Endothelial cell of umbilical vein (primary cell): ENCODE measurements around the gene KRTAP10-7. TPM values are rescaled to one million over a fixed set of nuclear protein-coding genes. Genes with fewer than 3 reads are reported as not detected.

Experiments used
- BruUV-seq: library from RNA; stranded (reverse); fragments of 400-500 nt; replicated peaks from 2 replicates; lab custom pipeline; 2021; lab: Mats Ljungman, UMichigan
- CTCF ChIA-PET: fragments of 300-600, 350-600 bp; sonication (Branson Sonifier 250); formaldehyde crosslinking; loops from one replicate; lab custom pipeline; 2021; ENCODE audit warnings: antibody characterized with exemption, inconsistent platforms; lab: Charles Lee
- POLR2A ChIA-PET: fragments of 300-600, 350-600 bp; sonication (Branson Sonifier 250); formaldehyde crosslinking; loops from one replicate; lab custom pipeline; 2021; ENCODE audit warnings: antibody characterized with exemption, inconsistent platforms; lab: Charles Lee
- DNase-seq: peaks from one replicate; pipeline ENCODE4 v3.0.0-alpha.2; 2011; ENCODE audit warnings: low read depth, low spot score
- FAIRE-seq: peaks from 2 replicates; lab custom pipeline; 2011; peaks lifted over from hg19 to GRCh38; lab: Jason Lieb, UNC
- H2AFZ ChIP-seq: 2 replicates; pipeline ENCODE4 v1.6.0; 2012; ENCODE audit warnings: low read depth, low read length, control low read depth, inconsistent platforms
- H3K27ac ChIP-seq: 2 replicates; pipeline ENCODE4 v1.5.1; 2011; ENCODE audit warnings: low read depth, mild to moderate bottlenecking, control low read depth, low read length, moderate library complexity; ENCODE audit not compliant: insufficient read depth
- H3K27me3 ChIP-seq, 2 experiments: 2 replicates each; pipeline versions ENCODE4 v1.6.0 to v1.6.1; 2011; ENCODE audit warnings: low read length in 2 of 2, mixed read lengths in 1 of 2; ENCODE audit not compliant: control insufficient read depth in 2 of 2, insufficient read depth in 2 of 2
- H3K36me3 ChIP-seq, 2 experiments: 2 replicates in 1 of 2; 3 replicates in 1 of 2; pipeline ENCODE4 v1.5.1; 2011; ENCODE audit warnings: low read length in 2 of 2, mild to moderate bottlenecking in 1 of 2, moderate library complexity in 1 of 2; ENCODE audit not compliant: control insufficient read depth in 2 of 2, insufficient read depth in 2 of 2; ENCODE audit errors: extremely low read depth in 1 of 2
- H3K4me1 ChIP-seq: 3 replicates; pipeline ENCODE4 v1.5.1; 2011; ENCODE audit warnings: mild to moderate bottlenecking, low read length; ENCODE audit not compliant: control insufficient read depth, insufficient read depth; ENCODE audit errors: extremely low read depth
- H3K4me2 ChIP-seq: 2 replicates; pipeline ENCODE4 v1.6.1; 2011; ENCODE audit warnings: low read length, control low read depth, mixed read lengths; ENCODE audit not compliant: insufficient read depth
- H3K4me3 ChIP-seq, 3 experiments: fragments of 200-600 bp in 1 of 3; sonication (generic), shearing (Covaris generic) in 1 of 3; replicated peaks in 1 of 3; 2 replicates each; pipeline ENCODE4 v1.5.1; 2011 to 2016; ENCODE audit warnings: control low read depth in 3 of 3, low read length in 3 of 3, mild to moderate bottlenecking in 2 of 3, inconsistent platforms in 1 of 3, low read depth in 1 of 3, moderate library complexity in 1 of 3; ENCODE audit not compliant: insufficient read depth in 1 of 3
- H3K79me2 ChIP-seq: 2 replicates; pipeline ENCODE4 v1.6.0; 2012; ENCODE audit warnings: low read length, inconsistent platforms; ENCODE audit not compliant: control insufficient read depth, insufficient read depth
- H3K9ac ChIP-seq: replicated peaks from 2 replicates; pipeline ENCODE3; 2011; ENCODE audit warnings: low read length, control low read depth; ENCODE audit not compliant: insufficient read depth; ENCODE audit errors: extremely low read depth
- H3K9me1 ChIP-seq: replicated peaks from 3 replicates; pipeline ENCODE4 v1.6.0; 2011; ENCODE audit warnings: mild to moderate bottlenecking, low read length; ENCODE audit not compliant: control insufficient read depth, insufficient read depth; ENCODE audit errors: extremely low read depth
- H3K9me3 ChIP-seq: replicated peaks from 2 replicates; pipeline ENCODE4 v1.5.1; 2012; ENCODE audit warnings: low read length, inconsistent platforms; ENCODE audit not compliant: control insufficient read depth, insufficient read depth
- H4K20me1 ChIP-seq: replicated peaks from 2 replicates; pipeline ENCODE3; 2011; ENCODE audit warnings: mild to moderate bottlenecking, low read length; ENCODE audit not compliant: control insufficient read depth, insufficient read depth; ENCODE audit errors: extremely low read depth
- EZH2 ChIP-seq: IDR thresholded peaks from 2 replicates; pipeline ENCODE4 v1.6.1; 2012; ENCODE audit warnings: borderline replicate concordance, low read depth, mild to moderate bottlenecking, moderate library complexity, low read length, inconsistent platforms; ENCODE audit not compliant: severe bottlenecking
- FOS ChIP-seq: IDR thresholded peaks from 2 replicates; pipeline ENCODE4 v1.6.1; 2011; ENCODE audit warnings: mild to moderate bottlenecking, low read length, moderate library complexity, borderline replicate concordance; ENCODE audit not compliant: insufficient read depth
- GATA2 ChIP-seq: IDR thresholded peaks from 2 replicates; pipeline ENCODE4 v1.7.0; 2011; ENCODE audit warnings: low read depth, mild to moderate bottlenecking, moderate library complexity, mixed read lengths, low read length; ENCODE audit not compliant: insufficient read length, insufficient read depth
- JUN ChIP-seq: IDR thresholded peaks from 2 replicates; pipeline ENCODE4 v1.6.1; 2011; ENCODE audit warnings: borderline replicate concordance, low read depth; ENCODE audit not compliant: insufficient read length, insufficient read depth
- MAX ChIP-seq: IDR thresholded peaks from 2 replicates; pipeline ENCODE4 v1.6.1; 2011; ENCODE audit not compliant: insufficient read depth, insufficient read length
- MYC ChIP-seq: IDR thresholded peaks from one replicate; pipeline ENCODE4 v1.6.1; 2011; ENCODE audit warnings: mild to moderate bottlenecking, low read depth, low read length
- POLR2A ChIP-seq: IDR thresholded peaks from 2 replicates; pipeline ENCODE4 v1.6.1; 2012; ENCODE audit warnings: low read depth, mild to moderate bottlenecking, control low read depth, low read length
- POLR2AphosphoS5 ChIP-seq: IDR thresholded peaks from 2 replicates; pipeline ENCODE4 v1.6.1; 2012; ENCODE audit warnings: low read depth, mild to moderate bottlenecking, control low read depth, low read length, moderate library complexity; ENCODE audit not compliant: insufficient read depth
- dilution Hi-C: fragments of 300-500 bp; cut with MboI; formaldehyde crosslinking; loops from one replicate; pipeline ENCODE4 v1.15.0; 2019; ENCODE audit warnings: low sequenced_read_pairs; ENCODE audit not compliant: extremely low pct_ligation_motif_present
- intact Hi-C: fragments of 100-400 bp; cut with micrococcal nuclease; formaldehyde crosslinking; loops from one replicate; pipeline ENCODE4 v1.10.0; 2022
- polyA plus RNA-seq, 4 experiments: library from polyadenylated mRNA; depleted of rRNA in 3 of 4; stranded (reverse) in 3 of 4; unstranded in 1 of 4; fragments of >200 nt; gene quantifications; 2 replicates each; pipeline versions ENCODE4 v1.2.1 to v1.2.3, GENCODE V29; 2011 to 2012; ENCODE audit warnings: missing spikeins in 1 of 4
- total RNA-seq: library from RNA; stranded (reverse); gene quantifications from 2 replicates; pipeline ENCODE4 v1.2.3, GENCODE V29; 2021
- TF ChIP-seq, protein P1 (sequence below), 2 donors: IDR thresholded peaks; 1 replicate in 1 of 2; 2 replicates in 1 of 2; pipeline ENCODE4 v1.5.1; 2011; ENCODE audit warnings: low read length in 2 of 2, mild to moderate bottlenecking in 2 of 2, moderate library complexity in 2 of 2, control low read depth in 1 of 2, inconsistent platforms in 1 of 2, low read depth in 1 of 2; ENCODE audit not compliant: insufficient read depth in 1 of 2; ENCODE audit errors: extremely low read depth in 1 of 2

KRTAP10-7 gene
- total and polyA plus RNA-seq, 2 donors (not counting 3 experiments of a cell fraction or from before 2014, with no cell fraction given): not detected

DNA sequence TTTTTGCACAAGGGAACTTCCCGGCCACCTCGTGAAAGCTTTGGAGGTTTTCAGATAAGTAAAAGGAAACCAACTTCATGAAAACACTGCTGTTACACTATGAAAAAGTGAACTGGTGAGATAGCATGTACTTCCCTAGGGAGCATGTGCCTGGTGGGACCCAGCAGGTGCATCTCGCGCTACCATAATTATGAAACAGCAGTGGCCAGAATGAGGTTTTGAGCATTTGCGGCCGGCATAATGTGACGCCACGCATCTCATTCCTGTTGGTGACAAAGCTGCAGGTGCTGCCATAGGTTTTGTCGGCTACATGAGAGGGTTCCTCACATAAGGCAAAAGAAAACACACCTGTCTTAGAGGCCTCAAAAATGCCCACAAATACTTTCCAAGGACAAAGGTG lies 43.5 kb upstream of the KRTAP10-7 start:
- Histone ChIP-seq H3K36me3 (no peaks in the 10 kb centered on the region), H3K4me1 (no peaks in the 10 kb centered on the region), H3K4me2 (no peak overlapping the region), H3K27me3 (peaks cover 0 to 3% of the 10 kb centered on the region in 2 experiments), H2AFZ (no peak overlapping the region), H3K9me1 (no peaks in the 10 kb centered on the region), H4K20me1 (no peaks in the 10 kb centered on the region), H3K27ac (no peak overlapping the region), H3K9ac (no peak overlapping the region), H3K79me2 (no peaks in the 10 kb centered on the region), H3K4me3 (no peak overlapping the region), H3K9me3 (no peaks in the 10 kb centered on the region)
- BruUV-seq: no TSS peak
- FAIRE-seq (no peak), DNase-seq (no peak)
- TF ChIP-seq EZH2: no peak
- TF ChIP-seq, protein P1, sequence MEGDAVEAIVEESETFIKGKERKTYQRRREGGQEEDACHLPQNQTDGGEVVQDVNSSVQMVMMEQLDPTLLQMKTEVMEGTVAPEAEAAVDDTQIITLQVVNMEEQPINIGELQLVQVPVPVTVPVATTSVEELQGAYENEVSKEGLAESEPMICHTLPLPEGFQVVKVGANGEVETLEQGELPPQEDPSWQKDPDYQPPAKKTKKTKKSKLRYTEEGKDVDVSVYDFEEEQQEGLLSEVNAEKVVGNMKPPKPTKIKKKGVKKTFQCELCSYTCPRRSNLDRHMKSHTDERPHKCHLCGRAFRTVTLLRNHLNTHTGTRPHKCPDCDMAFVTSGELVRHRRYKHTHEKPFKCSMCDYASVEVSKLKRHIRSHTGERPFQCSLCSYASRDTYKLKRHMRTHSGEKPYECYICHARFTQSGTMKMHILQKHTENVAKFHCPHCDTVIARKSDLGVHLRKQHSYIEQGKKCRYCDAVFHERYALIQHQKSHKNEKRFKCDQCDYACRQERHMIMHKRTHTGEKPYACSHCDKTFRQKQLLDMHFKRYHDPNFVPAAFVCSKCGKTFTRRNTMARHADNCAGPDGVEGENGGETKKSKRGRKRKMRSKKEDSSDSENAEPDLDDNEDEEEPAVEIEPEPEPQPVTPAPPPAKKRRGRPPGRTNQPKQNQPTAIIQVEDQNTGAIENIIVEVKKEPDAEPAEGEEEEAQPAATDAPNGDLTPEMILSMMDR (IDR thresholded peaks at IDR 0.05; ENCODE audit: extremely low read depth in 1 of 2, insufficient read depth in 1 of 2, low read depth in 1 of 2, low read length in 2 of 2): no peak
- TF ChIP-seq POLR2A: no peak
- TF ChIP-seq POLR2AphosphoS5: no peak
- no peak for TF ChIP-seq MYC
- no peak for TF ChIP-seq GATA2
- TF ChIP-seq MAX: no peak
- TF ChIP-seq JUN: no peak
- no peak for TF ChIP-seq FOS
- dilution Hi-C loops: no loop called here
- ChIA-PET CTCF (no interaction called here), POLR2A (no interaction called here)
- intact Hi-C loops: no loop called here
